NCI-H345 treated with DMSO at 0.1 percent for 48 hours (cell line): ENCODE measurements around the gene RNF44.
"Not testable (repeated sequence)": the region's sequence is repeated elsewhere in the genome, so short reads cannot be mapped to it uniquely, and the experiment has no call there.

ENCODE experiments used
- DNase-seq: peaks from one replicate; lab custom pipeline; 2025; ENCODE audit not compliant: unreplicated experiment; lab: John Stamatoyannopoulos, UW

RNF44 gene

DNA sequence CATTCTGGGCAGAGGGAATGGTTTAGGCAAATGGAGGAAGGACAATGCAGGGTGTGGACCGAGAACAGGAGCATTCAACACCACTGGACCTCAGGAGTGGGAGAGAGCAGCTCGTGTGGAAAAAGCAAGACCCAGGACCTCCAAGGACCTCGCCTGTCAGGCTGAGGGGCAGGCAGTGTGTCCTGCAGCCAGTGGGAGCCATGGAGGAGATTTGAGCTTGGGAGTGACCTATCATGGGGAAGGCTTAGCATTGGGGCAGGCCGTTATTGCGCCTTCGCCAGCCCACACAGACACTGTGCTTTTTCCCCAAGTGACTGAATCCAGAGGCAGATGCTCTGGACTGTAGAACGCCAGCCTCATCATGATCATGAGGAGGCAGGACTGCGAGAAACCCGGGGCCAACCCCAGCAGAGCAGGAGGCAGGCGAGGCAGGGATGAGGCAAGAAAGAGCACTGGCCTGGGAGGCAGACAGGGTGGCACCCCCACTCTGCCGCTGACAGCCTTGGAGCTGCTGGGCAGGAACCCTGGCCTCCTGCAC, 15.2 kb upstream of the RNF44 start:
- DNase-seq: no peak

GRCh38 chr5:176550937-176551336, 13.7 kb upstream of the RNF44 start:
- not testable (repeated sequence) for DNase-seq

DNA sequence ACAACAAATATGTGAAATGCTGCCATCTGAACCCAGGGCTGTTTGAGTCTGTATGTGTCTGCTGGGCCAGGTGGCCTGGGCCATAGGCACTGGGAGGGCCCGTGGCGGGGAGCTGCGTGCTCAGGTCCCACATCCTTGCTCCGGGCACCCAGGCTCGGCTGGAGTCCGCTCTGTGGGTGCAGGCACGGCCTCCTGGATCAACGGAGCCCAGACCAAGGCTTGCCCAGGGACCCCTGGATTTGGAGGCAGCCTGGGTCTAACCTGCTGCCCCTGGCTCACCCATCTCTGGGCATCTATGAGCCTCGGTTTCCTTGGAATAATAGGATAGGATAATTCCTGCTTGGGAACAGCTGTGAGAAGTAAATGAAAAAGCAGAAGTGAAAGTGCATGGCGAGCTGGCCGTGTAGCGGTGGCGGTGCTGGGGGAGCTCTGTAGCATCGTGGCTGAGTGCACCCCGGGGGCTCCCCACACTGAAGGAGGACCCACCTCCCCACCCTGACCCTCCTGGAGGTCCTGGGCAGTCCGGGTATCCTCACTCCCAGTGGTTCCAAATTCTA, 13.2 kb upstream of the RNF44 start:
- no peak for DNase-seq

GRCh38 chr5:176549871-176550270, 12.7 kb upstream of the RNF44 start:
- no peak for DNase-seq

DNA sequence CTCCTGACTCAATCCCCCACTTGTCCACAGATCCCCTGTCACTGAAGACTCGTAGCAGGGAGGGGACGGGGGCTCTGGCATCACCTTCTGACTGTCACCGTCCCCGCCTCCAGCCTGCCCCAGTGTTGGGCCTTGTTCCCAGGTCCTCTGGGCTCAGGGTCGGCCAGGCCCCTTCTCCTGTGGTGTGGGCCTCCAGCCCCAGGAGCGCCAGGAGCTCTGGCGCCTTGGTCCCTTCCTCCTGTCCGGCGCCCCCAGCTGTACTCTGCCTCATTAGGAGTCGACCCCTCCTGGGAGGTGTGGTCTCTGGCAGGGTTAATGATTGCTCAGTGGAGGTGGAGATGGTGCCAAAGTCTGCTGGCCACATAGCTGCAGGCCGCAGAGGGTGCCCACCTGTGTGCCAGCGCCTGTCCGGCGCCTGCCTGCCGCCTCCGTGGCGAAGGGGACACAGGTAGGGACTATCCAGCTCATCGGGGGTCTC, 11.8 kb upstream of the RNF44 start, which contains the start of gene CDHR2:
TSS of gene CDHR2 (plus strand) at position 376 of the 478 bp plus-strand sequence. CDS start 16,011 bp downstream, outside the sequence.
- no peak for DNase-seq

DNA sequence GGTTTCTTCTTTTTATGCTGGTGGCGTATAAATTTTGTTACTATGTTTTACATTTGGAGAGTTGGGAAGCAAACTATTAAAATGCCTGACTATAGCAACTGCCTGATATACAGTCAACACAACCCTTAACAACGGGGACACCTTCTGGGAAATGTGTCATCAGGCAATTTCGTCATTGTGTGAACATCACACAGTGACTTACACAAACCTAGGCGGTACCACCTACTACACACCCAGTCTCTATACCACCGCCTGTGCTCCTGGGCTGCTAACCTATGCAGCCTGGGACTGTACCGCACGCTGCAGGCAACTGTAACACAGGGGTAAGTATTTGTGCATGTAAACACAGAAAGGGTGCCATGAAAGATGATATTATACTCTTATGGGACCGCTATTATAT, 10.6 kb upstream of the RNF44 start:
- no peak for DNase-seq

- no peak for DNase-seq
These were observed 8.7 kb upstream of the RNF44 start for GRCh38 chr5:176545737-176546509.

DNA sequence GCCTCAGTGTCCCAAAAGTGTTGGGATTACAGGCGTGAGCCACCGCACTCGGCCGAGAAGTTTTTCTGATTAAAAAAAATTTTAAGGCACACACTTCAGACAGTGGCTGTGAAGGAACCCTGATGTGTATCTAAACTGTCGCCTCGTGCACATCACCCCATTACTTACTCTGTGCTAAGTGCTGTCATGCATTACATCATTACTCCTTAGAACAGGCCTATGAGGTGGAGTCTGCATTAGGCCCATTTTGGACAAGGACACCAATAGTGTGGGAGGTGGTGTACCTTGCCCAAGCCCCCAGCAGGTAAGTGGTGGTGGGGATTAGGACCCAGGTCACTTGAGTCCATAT, 8.2 kb upstream of the RNF44 start:
- no peak for DNase-seq

DNA sequence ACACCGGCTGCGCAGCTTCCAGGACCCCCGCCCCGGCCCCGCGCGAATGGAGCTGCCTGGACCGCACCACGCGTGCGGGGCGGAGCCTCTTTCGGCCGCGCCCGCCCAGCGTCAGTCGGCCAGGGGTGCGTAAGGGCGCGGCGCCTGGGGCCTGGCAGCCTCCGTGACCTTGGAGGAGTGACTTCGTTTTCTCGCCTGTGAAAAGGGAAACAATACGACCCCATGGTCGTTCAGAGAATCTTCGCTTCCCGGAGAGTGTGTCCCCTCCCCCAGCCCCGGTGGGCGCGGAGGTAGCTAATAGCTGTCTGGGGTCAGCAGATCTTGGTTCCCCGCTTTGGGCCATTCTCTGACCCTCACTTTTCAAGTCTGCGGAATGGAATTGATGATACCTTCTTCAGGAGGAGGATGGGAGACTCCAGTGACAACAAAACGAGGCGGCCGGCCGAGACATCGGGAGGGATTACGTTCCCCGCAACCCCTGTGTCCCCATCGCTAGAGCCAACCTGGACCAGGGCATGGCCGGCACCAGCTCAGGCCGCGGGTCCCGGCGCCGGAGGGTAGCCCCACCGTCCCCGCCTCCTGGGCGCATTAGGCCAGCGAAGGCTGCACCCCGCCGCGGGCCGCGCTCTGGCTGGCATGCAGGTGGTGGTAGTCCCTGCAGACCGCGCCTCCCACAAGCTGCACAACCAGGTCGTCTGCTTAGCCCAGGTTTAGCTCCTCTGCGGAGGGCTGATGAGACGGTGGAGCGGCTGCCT, 6.4 kb upstream of the RNF44 start:
- peak; percentile 71 for DNase-seq

DNA sequence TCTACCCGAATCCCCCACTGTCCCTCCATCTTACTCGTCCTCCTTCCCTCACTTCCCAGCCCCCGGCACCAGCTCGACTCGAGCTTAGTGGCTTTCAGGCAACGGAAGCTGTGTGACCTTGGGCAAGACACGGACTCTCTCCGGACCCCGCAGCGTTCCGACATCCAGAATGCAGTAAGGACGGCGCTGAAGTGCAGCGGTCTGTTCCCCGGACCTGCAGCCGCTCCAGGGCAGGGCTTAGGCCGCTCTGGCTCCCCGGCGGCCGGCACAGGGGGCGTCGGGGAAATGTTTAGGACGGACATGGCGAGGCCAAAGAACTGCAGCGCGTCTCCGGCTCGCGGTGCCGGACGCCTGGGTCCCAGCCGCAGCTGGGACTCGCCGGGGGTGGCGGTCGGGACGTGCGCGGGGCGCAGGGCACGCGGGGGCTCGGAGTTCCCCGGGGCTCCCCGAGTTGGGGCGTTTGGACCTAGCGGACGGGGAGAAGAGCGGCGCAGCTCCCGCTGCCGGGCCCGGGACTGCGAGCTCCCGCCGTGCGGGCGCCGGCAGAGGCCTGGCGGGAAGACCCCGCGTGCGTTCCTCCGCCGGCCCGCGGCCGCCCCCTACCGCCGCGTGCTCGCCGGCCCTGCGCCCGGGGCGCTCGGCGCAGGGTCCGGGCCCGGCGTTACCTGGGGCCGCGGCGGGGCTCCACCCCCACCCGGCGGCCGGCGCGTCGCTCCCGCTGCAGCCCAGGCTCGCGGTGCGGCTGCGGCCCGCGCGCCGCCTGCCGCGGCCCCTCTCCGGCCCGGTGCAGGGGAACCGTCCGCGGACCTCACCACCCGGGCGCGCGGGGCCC, 5.6 kb upstream of the RNF44 start:
- no peak for DNase-seq

- DNase-seq: no peak
These were observed 5.0 kb upstream of the RNF44 start for GRCh38 chr5:176542135-176542595.

DNA sequence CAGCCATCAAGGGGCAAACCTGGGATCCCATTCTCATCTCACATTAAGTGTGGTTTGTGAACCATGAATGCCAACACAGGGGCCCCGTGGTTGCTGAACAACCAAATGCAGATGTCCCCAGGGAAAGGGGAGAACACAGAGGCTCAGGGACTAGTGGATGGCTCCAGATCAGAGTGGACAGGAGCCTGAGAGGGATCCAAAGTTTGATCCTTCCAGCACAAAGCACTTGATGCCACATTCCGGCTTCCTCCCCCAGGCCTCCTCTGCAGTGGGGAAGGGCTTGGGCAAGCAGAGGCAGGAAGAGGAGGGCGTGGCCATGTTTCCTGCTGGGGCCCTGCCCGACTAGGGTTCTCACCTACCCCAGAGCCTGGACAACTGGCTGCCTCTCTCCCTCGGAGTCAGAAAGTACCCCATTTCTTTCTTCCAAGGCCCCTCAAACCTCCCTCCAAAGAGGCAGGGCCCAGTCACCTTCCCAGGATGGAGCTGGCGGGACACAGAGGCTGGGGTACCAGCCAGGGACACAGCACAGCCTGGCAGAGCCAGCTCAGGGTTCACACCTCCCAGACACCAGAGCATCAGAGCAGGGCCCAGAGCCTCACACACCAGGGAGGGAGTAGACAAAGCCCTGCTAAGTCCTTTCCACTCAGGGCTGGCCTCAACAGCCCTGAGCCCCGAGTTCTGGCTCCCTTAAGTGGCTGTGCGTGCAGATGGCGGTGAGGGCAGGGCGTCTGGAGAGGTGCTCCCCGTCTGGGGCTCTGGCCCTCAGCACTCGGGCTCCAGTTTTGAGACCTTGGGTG, 4.3 kb upstream of the RNF44 start:
- peak; percentile 31 for DNase-seq

DNA sequence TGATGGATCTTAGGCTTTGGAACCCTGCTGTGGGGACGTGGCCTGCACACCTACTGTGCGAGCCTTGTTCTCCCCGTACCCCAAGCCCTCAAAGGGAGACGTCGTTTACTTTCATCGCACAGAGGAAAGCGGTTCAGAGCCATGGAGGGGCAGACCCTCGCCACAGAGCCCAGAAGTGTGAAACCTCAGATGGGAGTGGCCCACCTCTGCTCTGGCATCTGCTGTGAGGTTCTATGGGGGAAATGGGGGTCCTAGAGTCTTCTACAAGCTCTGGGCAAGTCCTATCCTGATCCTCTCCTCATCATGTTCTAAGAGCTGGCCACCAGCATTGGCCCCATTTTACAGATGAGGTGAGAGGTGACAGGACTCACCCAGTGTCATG, 3.7 kb upstream of the RNF44 start:
- DNase-seq: no peak

DNA sequence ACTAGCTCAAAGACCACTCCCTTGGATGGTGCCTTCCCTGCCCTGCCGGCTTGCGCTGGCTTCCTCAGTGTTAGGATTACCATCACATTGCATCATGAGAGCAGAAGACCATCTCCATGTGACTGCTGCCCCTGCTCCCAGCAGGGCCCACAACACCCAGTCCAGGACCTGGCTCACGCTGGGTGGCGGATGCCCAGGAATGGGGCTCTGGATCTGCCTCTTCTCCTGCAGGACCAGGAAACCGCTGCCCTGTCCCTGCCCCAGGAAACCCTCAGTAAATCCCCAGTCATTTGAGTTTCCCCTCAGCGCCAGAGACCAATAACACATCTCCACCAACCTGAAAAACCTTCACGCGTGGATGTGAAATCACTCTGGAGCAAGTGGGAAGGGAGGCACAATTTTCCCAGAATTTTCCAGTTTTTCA, 3.3 kb upstream of the RNF44 start:
- DNase-seq: no peak

DNA sequence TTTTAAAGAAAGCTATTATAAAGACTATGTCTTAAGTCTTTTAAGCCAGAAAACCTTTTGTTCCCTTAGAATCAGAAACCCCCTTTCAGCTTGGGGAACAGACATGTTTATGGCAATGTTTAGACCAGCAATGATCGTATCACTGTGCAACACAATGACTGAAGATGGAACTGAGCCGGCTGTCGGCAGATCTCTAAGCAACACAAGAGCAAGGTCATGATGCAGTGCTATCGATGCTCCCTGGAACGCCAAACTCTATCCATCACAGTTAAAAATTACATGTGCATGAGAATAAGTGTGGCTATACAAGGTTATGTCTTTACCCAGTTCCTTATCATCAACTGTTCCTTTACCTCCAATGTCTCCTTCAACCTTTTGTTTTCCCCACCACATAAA, 1.8 kb upstream of the RNF44 start:
- no peak for DNase-seq

GRCh38 chr5:176538230-176538988, 1.2 kb upstream of the RNF44 start:
- no peak for DNase-seq

DNA sequence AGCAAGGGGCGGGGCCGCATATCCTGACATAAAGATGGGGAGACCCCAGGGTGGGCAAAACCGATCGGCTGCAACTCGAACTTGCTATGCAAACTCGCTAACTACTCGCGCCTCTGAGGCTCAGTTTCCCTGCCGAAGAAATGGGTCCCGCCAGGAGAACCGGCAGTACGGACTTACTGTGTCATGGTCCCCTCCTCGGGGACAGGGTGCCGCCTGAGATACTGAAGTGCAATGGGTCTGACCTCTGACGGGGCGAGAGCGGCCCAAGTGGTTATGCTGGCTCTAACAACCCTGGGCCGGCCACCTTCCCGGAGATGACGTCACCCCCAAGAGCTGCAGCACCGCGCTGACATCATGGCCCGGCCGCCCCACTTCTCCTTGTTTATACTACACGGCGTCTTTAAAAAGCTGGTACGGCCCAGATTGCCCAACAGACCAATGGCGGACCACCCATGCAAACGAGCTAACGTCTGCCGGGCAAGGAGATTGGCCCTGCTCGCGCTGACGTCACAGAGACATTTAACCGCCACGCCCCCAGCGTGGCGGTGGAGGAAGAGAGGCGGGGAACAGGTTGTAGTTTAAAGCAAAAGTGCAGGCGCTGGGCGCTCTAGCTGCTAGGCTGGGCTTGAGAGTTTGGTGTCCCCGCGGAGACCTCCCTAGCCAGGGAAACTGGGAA, 490 bp upstream of the RNF44 start:
- peak; percentile 99 for DNase-seq

DNA sequence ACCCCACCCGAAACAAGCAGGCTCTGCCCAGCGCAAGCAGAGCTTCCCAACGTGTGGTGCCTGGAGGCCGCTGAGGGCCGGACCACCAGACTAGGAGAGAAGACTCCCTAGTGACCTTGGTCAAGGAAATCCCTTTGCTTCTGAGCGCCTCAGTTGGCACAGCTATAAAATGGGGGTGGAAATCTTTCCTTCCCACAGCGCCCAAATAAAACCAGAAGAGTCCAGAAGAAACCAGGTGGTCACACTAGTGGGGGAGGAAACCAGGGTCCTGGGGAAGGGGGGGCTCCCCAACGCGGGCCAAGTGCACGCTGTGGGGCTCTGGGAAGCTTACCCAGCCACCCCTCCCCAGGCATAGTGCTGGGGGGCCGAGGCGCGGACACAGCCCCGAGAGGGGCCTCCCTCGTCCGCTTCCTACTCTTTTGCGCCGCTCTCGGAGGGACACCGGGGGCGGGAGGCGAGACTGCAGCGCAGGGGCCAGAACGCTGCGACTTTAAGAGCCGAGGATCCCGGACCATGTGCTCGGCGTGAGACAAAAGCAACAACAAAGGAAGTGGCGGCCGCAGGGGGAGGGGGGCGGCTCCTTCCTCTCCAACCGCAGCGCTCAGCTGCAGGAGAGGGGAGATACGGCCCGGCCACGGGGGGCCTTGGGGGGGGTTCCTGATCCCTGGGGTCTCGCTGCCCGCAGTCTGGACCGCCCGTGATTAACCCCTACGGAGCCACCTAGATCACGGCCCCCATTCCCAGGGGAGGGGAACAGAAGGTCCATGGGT, 885 bp downstream of the RNF44 start:
- peak; percentile 49 for DNase-seq
